ENCODE results near the gene TOP1.

GRCh38 chr20:41030531-41031242 is 2.1 kb downstream of the TOP1 start:
- TF ChIP-seq CTCF (IDR thresholded peaks at IDR 0.05) (peak in 1 of 7 experiments; percentile 3), POLR2A (IDR thresholded peaks at IDR 0.05) (no peak), EP300 (IDR thresholded peaks at IDR 0.05) (no peak), POLR2AphosphoS5 (IDR thresholded peaks at IDR 0.05) (peak in 2 of 3 donors; percentile 5 to 55)

Data from stomach (tissue), 4 donors.